Measurements from ENCODE around the gene TRIM46. TPM values are rescaled to one million over a fixed set of nuclear protein-coding genes. Genes with fewer than 3 reads are reported as not detected.
A peak's percentile ranks its signal among the peaks of the same experiment; 100 is the strongest.

The TRIM46 gene
- total and polyA plus RNA-seq, 2 experiments from 2014 or later: 2.9 to 5.4 TPM

DNA sequence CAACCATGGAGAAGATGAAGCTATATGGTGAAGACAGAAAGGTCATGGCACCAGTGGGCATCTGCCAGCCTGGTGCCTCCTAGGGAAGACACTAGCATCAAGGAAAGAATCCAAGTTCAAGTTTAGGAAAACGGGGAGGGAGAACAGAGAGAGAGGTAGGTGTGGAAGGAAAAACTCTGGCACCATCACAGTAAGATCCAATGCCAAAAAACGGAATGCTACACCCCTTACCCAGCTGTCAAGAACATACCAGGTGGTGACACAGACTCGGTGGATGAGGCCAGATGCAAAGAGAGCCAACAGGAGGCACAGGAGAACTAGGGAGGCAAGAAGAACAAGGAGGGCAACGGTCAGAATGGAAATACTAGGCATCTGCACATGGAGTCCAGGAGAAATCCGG lies 4.1 kb upstream of the TRIM46 start:
- no peak for DNase-seq (ENCODE audit: low read depth in 1 of 2, low spot score in 1 of 2)
- TF ChIP-seq, protein P1, sequence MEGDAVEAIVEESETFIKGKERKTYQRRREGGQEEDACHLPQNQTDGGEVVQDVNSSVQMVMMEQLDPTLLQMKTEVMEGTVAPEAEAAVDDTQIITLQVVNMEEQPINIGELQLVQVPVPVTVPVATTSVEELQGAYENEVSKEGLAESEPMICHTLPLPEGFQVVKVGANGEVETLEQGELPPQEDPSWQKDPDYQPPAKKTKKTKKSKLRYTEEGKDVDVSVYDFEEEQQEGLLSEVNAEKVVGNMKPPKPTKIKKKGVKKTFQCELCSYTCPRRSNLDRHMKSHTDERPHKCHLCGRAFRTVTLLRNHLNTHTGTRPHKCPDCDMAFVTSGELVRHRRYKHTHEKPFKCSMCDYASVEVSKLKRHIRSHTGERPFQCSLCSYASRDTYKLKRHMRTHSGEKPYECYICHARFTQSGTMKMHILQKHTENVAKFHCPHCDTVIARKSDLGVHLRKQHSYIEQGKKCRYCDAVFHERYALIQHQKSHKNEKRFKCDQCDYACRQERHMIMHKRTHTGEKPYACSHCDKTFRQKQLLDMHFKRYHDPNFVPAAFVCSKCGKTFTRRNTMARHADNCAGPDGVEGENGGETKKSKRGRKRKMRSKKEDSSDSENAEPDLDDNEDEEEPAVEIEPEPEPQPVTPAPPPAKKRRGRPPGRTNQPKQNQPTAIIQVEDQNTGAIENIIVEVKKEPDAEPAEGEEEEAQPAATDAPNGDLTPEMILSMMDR (IDR thresholded peaks at IDR 0.05; ENCODE audit: low read depth, low read length): no peak

DNA sequence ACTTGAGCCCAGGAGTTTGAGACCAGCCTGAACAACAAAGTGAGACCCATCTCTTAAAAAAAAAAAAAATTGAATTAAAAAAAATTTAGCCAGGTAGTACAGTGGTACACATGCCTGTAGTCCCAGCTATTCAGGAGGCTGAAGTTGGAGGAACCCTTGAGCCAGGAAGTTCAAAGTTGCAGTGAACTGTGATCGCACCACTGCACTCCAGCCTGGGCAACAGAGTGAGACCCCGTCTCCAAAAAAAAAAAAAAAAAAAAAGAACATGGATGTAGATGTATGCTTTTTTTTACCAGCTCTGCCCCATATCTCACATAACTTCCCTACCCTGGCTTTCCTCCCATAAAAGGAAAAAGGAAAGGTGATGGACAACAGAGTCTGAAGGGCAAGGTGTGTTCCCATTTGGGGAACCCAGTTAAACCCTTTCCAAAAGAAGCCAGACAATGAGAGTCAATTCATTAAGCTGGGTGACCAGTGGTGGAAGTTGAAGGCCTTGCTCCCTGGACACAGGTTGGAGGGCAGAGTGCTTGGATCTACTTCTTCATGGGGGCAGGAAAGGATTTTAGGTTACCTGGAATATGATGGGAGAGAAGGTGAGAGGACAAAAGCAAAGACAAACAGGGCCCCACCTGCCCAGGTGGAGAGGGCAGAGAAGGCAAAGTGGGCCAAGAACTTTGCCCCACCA lies 3.4 kb upstream of the TRIM46 start:
- peaks cover 5% of the 10 kb centered on the region for H3K4me1 ChIP-seq (ENCODE audit: low read depth)
- DNase-seq (ENCODE audit: low read depth in 1 of 2, low spot score in 1 of 2): no peak
- no peak overlapping the region for H3K4me3 ChIP-seq
- TF ChIP-seq, protein P1 (IDR thresholded peaks at IDR 0.05; ENCODE audit: low read depth, low read length): no peak
- no peaks in the 10 kb centered on the region for H3K9me3 ChIP-seq (ENCODE audit: low read depth)
- peaks cover 3% of the 10 kb centered on the region for H3K36me3 ChIP-seq
- peaks cover 6% of the 10 kb centered on the region for H3K27me3 ChIP-seq
- H3K27ac ChIP-seq: no peak overlapping the region

More for the DNA sequence above, 4.1 kb upstream of the TRIM46 start:
- no peak overlapping the region for H3K4me3 ChIP-seq
- peaks cover 3% of the 10 kb centered on the region for H3K36me3 ChIP-seq
- H3K27me3 ChIP-seq: peaks cover 5% of the 10 kb centered on the region
- H3K27ac ChIP-seq: no peak overlapping the region
- H3K9me3 ChIP-seq (ENCODE audit: low read depth): no peaks in the 10 kb centered on the region
- H3K4me1 ChIP-seq (ENCODE audit: low read depth): peaks cover 5% of the 10 kb centered on the region

DNA sequence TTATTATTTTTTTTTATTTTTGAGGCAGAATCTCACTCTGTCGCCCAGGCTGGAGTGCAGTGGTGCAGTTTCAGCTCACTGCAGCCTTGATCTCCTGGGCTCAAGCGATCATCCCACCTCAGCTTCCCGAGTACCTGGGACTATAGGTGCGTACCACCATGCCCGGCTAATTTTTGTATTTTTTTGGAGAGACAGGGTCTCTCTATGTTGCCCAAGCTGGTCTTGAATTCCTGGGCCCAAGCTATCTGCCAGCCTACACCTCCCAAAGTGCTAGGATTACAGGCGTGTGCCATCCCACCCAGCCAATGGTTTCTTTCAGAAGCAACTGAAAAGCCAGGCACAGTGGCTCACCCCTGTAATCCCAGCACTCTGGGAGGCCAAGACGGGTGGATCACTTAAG lies 2.8 kb upstream of the TRIM46 start:
- peaks cover 6% of the 10 kb centered on the region for H3K27me3 ChIP-seq
- no peak overlapping the region for H3K4me3 ChIP-seq
- no peaks in the 10 kb centered on the region for H3K9me3 ChIP-seq (ENCODE audit: low read depth)
- H3K36me3 ChIP-seq: peaks cover 3% of the 10 kb centered on the region
- H3K4me1 ChIP-seq (ENCODE audit: low read depth): peaks cover 5% of the 10 kb centered on the region
- TF ChIP-seq, protein P1 (IDR thresholded peaks at IDR 0.05; ENCODE audit: low read depth, low read length): no peak
- H3K27ac ChIP-seq: no peak overlapping the region
- no peak for DNase-seq (ENCODE audit: low read depth in 1 of 2, low spot score in 1 of 2)

DNA sequence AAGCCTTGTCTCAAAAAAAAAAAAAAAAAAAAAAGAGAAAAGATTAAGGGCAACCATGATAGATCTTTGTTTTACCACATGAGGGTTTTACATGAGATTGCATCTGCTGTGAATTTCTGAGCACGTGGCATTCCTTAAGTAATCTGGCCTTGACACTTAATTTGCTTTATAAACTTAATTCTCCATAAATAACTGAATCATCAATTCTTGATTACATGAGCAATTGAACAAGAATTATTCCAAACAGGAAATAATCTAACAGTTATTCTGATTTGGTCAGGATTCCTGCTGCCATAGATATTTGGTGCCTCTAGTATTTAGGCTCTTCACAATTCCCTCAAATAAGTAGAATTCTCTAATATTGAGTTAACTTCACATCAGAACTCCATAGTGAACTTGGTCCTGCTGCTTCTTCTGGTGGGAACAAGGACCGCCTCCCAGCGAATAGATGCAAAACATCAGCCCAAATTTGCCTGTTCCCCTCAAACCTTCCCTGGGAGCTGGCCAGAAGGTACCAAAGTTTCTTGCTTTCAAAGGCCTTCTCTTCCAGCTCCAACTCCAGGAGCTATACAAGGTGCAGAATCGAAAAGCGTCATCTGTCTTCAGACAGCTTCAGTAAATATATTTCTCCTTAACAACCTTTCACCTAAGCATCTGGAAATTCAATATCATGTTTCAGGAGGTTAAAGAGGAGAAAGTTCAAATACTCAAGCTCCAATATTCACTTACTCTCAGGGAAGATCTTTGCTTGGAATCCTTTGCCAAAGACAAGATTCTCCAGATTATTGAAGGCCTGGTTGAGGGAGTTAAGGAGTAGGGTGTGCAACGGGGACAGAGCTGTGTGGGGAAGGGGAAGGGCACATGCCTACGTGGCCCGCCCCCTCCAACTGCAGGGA lies 1.6 kb upstream of the TRIM46 start:
- H3K4me1 ChIP-seq (ENCODE audit: low read depth): peaks cover 5% of the 10 kb centered on the region
- DNase-seq (ENCODE audit: low read depth in 1 of 2, low spot score in 1 of 2): no peak
- peak overlapping the region; percentile 87 for H3K27ac ChIP-seq
- H3K27me3 ChIP-seq: peaks cover 6% of the 10 kb centered on the region
- peak overlapping the region; percentile 74 for H3K4me3 ChIP-seq
- H3K9me3 ChIP-seq (ENCODE audit: low read depth): no peaks in the 10 kb centered on the region
- TF ChIP-seq, protein P1 (IDR thresholded peaks at IDR 0.05; ENCODE audit: low read depth, low read length): no peak
- peaks cover 3% of the 10 kb centered on the region for H3K36me3 ChIP-seq

DNA sequence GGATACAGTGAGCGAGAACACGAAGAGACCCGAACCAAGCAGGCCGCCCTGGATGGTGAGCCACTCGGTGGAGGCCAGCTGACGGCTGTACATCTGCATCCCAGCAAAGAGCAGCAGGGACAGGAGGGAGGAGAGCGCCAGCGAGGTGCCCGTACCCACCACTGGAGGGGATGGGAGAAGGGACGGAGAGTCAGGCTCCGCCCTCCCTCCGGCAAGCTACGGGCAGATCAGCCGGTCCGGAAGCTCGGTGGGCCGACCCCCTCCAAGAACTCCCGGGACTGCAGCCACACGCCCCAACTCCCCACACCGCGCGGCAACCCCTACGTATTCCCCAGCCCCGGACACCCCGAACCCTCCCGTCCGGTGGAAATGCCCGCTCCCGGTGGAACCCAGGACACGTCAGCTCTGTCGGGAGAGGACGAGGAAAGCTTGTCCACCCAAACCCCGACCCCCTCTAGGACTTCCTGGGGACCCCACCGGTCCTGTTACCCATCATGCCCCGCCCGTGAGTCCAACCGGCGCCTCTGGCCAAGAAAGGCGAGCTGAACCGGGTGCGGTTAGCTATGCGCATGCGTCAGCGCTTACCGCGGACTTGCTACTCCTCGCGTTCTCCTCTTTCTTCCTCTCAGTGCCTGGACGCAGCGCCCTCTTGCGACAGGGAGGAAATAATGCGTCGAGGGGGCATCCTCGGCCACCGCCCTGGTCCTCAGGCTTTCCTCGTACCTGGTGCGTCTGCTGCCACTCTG lies 744 bp upstream of the TRIM46 start, which contains the start of gene KRTCAP2:
TSS of gene KRTCAP2 (minus strand) at position 573 of the 746 bp plus-strand sequence. CDS start at position 493, 80 bp downstream.
- TF ChIP-seq, protein P1 (IDR thresholded peaks at IDR 0.05; ENCODE audit: low read depth, low read length): peak; percentile 93
- peak within 1 kb of the TSS; percentile 74 for H3K4me3 ChIP-seq
- H3K36me3 ChIP-seq: peaks cover 3% of the 10 kb centered on the region
- H3K4me1 ChIP-seq (ENCODE audit: low read depth): peaks cover 5% of the 10 kb centered on the region
- H3K9me3 ChIP-seq (ENCODE audit: low read depth): no peaks in the 10 kb centered on the region
- peak; percentile 96 to 97 for DNase-seq (ENCODE audit: low read depth in 1 of 2, low spot score in 1 of 2)
- H3K27ac ChIP-seq: peak within 1 kb of the TSS; percentile 87
- H3K27me3 ChIP-seq: peaks cover 6% of the 10 kb centered on the region

All from cardiac muscle cell (in vitro differentiated cells and primary cell).